Amniotic epithelial cell (primary cell): ENCODE results near the gene SLAMF6.

Experiments
- DNase-seq: peaks from one replicate; pipeline ENCODE4 v3.0.0-alpha.2; 2010; ENCODE audit warnings: low read depth

Gene SLAMF6

DNA sequence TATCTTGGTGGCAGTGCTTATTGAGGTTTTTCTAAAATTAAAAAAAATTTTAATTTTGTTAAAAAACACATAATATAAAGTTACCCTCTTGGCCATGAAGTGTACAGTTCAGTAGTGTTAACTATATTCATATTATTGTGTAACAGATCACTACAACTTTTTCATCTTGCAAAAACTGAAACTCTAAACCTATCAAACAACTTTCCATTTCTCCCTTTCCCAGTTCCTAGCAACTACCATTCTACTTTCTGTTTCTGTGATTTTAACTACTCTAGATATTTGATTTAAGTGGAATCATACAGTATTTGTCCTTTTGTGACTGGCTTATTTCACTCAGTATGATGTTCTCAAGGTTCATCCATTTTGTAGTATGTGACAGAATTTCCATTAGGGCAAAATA is 55.5 kb downstream of the SLAMF6 start:
- no peak for DNase-seq

DNA sequence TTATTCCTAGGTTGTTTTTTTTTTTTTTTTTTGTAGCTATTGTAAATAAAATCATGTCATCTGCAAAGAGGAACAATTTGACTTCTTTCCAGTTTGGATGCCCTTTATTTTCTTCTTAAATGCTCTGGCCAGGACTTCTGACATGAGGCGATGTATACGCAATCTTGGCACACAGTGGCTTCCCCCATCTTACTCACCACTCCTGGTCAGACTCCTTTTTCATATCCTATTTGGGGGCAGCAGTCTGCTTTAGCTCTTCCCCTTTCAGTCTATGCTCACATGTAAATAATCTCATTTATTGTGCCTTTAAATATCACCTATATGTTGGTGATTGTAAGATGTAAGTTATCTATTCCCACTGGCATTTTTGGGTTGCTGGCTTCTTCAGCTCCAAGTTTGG is 56.1 kb downstream of the SLAMF6 start:
- DNase-seq: no peak

DNA sequence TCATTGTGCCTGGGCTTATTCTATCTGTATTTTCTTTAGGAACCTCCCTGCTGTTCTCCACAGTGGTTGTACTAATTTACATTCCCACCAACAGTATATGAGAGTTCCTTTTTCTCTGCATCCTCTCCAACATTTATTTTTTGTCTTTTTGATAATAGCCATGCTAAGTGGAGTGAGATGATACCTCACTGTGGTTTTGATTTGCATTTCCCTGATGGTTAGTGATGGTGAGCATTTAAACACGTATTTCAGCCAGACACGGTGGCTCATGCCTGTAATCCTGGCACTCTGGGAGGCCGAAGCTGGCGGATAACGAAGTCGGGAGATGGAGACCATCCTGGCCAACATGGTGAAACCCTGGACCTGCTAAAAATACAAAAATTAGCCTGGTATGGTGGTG is 57.9 kb downstream of the SLAMF6 start:
- DNase-seq: no peak

DNA sequence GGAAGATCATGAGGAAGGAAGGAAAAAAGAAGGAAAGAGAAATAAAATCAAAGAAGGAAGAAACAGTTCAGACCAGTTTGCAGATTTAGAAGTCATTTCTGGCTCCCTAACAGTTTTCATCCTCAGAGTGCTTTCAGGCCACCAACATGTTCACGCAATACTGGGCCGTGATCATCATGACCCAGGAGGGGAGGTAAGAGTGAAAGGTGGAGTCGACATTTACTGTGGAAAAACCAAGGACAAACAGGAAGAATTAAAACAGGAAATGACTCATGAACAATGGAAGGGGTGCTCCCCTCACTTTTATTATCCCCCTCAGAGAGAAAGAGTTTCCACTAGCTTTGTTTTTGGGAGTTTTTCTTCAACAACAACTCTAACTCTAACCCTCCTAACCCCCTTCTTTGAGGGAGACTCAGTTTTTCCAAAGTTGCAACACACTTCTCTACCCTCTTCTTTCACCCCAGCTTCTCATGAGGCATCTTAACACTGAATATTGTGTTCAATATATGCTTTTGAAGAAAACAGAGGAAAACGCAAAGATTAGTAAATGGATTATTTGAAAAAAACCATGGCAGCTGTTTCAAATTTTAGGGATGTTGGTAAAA is 62.3 kb downstream of the SLAMF6 start:
- DNase-seq: no peak

DNA sequence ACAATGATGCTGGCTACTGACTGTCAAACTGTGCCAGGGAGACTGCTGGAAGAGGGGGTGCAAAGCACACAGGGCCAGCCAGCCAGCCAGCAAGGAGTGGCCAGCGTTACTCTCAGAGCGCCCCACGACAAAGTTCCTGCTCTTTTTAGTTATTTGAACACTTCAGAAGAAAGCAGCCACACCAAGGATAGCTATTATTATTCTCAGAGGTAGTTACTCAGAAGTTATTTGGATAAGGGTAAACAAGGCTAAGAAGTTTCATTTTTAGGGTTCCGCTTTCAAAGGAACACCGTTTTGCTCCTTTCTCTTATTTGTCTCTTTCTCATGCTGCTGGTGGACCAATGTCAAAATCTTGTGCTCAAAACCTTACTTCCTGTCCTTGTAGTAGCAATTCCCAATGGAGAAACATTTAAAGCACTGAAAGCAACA is 62.8 kb downstream of the SLAMF6 start:
- DNase-seq: no peak

DNA sequence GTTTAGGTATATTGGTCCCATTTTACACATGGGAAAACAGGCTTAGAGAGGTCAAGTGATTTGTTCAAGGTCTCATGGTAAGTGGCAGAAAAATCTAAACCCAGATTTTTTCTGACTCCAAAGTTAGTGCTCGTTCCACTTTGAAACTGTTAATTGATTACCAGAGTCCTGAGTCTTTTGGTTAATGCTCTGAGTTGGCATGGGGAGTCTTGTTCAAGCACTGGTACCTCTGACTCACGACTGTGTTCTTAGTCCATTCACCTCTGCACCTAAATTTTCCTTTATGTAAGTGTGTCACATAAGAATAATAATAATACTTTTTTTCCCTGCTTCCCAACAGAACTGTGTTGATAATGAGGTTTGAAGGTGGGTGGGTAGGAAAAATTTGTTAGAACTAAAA is 63.4 kb downstream of the SLAMF6 start:
- DNase-seq: no peak

DNA sequence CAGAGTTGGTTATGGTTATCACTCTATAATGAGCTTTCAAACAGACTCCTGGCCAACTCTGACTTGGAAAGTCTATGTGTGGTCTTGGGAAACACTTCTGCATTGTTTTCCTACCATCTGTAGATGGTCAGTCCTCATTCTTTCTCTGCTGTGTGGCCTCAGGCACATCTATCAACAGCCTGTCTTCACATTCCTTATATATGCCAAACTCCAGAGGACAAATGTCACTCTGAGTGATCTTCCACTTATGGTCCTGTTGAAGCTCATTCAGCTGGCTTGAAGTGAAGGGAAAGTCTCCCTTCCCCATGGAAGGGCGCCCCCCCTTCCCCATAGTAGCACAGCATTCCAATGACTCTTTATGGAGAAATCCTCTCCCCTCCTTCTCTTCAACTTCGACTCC is 64.0 kb downstream of the SLAMF6 start:
- DNase-seq: no peak

DNA sequence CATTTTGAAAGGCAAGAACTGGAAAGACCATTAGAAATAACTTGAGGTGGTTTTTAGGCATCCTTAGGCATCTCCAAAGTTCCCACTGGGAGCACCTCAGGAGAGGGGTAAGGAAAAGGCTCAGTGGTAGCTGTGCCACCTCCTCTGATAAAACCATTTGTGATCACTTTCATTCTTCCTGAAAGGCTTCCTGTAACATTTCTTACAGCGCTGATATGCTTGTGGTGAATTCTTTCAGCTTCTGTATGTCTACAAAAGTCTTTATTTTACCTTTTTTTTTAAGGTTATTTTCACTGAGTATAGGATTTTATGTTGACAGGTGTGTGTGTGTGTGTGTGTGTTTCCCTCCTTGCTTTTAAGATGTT is 67.9 kb downstream of the SLAMF6 start:
- DNase-seq: no peak

DNA sequence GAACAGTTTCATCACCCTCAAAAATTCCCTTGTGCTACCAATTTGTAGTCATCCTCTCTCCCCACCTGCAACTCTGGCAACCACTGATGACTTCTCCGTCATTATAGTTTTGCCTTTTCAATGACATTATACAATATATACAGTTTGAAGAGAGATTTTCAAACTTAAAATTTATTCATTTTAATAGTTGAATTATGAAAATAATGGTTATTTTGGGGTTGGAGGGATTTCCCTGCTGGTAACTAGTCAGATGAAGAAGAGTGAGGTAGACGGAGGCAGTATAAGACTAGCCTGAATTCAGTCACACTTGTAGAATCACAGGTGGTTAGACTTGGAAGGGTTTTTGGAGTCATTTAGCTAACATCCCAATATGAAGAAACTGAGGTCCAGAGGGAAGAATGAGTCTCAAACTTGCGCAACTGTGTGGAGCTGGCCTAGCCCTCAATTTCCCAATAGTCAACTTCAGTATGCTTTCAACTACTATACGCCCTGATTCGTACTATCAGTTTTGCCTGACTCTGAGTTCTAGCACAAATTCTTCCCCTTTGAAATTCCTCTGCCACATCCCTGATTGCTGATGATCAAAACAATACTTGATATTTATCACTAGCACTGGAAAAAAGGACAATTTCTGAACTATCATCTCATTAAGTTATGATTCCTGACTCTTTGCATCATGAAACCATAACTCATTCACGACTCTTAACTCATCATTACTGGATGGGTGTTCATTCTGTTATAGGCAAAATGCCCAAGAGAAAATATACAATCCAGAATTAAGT is 68.5 kb downstream of the SLAMF6 start:
- no peak for DNase-seq

DNA sequence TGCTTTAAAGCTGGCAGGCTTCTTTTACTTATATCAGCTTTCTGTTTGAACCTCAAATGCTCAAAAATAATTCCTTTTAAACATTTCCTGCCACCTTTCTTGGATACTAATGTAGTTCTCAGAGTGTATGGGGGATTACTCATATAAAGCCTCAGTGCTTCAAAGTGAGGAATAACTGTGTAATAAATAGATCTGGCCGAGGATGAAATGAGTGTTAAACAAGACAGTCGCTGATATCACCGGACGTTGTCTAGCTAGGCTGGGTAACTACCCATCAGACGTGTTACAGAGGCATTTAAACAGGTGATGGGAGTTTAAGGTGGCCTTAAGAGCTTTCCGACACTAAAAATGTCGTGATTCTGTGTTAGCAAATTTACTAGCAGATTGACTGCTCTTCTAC is 69.6 kb downstream of the SLAMF6 start:
- DNase-seq: no peak

DNA sequence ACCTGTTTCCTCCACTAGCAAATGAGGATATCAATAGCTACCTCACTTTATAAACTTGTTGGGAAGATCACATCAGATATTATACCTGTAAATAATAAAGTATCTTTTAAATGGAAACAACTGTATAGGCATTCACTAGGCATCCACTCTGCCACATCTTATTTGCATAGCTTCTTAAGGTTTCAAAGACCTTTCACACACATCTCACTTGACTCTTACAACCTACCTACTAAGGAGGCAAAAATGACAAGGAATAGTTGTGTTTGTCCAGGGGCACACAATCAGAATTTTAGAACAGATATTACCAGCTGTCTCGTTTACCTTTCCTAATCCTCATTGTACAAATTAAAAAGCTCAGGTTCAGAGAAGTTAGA is 71.2 kb downstream of the SLAMF6 start:
- no peak for DNase-seq

DNA sequence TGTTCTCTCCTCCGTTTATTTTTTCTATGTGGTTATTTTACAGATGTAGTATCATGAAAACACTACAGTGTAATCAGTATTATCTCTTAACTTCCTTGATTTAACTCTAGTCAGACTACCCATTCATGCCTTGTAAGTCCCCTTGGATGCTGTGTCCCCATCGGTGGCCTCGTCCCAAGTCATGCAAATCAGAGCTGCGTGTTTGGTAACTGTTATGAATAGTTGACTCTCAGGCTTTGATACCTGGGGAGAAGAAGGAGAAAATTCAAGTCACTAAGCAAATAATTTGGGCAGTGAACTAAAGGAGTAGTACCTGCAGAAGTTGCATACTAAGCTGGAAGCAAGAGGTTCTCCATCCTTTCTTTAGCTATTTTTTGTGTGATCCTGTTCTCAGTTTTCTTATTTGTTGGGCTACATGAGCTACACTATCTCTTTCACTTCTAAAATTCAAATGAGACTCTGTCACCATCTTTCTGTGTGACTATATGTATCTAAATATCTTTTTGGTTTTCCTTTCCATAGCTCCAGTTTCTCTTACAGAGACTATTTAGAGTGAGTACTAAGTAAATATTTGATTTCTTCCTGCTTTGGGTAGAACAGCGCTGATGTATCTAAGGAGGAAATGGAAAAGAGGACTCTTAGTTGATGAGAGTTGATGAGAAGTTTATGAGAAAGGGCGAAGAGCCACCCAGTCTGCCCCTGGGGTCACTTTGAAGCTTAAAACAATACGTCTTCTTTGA is 71.8 kb downstream of the SLAMF6 start:
- DNase-seq: no peak

DNA sequence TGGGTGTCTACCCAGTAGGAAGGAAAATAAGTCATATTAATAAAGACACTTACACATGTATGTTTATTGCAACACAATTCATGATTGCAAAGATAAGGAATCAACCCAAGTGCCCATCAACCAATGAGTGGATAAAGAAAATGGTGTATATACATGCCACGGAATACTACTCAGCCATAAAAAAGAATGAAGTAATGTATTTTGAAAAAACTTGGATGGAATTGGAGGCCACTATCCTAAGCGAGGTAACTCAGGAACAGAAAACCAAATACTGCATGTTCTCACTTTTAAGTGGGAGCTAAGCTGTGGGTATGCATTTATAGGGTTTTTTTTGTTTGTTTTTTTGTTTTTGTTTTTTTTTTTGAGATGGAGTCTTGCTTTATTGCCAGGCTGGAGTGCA is 73.6 kb downstream of the SLAMF6 start:
- no peak for DNase-seq

DNA sequence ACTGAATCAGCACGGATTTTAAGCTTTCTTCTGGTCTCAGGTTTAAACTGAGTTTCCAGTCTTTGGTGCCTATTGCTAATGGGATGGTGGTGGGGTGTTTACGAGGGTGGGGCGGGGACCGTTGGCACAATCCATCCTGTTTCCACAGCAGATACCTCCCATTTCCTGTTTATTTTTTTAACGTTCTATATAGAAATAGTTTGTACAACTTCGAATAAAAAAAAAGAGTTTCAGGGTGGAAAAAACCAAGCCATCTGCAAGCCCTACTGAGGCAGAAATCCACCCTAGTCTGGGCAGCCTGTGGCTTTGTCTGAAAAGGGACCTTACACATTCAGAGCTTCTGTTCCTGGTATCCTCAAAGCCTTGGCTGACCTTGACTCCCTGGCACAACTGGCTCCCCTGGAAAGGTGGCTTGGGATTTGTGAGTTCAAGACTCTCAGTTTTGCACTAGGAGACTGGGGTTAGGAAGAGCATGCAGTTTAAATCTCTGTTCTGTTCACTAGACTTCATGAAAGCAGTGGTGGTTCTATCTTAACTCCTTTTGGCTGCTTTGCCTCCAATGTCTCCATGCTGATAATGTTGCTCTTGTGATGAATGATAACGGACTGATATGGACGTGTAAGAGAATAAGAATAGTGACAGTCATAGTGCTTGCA is 76.0 kb downstream of the SLAMF6 start:
- DNase-seq: no peak

DNA sequence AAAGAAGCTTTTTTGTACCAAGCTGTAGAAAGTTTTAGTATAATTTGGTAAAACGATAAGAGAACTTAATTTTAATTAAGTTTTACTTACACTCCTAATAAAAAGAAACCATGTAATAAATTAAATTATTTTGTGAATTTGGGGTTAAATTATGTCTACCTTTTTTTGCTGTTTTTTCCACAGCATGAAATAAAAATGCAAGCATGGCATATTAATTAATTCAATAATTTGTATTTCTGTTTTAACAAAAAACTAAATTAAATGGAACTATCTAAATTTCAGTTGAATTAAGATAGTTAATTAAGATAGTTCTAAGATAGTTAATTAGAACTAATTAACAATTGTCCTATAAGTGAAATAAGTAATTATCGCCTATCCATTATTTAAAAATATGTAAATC is 83.3 kb downstream of the SLAMF6 start:
- DNase-seq: no peak

DNA sequence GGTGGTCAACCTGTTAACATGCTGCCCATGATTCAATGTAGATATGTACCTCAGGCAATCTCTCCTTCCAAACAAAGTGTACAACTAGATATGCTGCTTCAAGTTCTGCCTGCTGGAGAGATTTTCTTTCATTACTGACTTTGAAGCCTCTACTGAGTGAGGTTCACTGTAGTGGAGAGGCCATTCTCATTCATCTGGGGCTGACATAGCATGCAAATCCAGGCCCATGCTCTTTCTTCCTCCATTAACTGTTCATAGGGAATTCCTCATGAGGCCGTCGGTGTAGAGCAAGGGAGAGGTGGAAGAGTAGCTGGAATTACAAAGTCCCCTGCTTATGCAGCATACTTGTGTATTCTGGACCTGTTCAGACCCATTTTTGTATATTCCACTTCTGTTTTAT is 84.1 kb downstream of the SLAMF6 start:
- no peak for DNase-seq

DNA sequence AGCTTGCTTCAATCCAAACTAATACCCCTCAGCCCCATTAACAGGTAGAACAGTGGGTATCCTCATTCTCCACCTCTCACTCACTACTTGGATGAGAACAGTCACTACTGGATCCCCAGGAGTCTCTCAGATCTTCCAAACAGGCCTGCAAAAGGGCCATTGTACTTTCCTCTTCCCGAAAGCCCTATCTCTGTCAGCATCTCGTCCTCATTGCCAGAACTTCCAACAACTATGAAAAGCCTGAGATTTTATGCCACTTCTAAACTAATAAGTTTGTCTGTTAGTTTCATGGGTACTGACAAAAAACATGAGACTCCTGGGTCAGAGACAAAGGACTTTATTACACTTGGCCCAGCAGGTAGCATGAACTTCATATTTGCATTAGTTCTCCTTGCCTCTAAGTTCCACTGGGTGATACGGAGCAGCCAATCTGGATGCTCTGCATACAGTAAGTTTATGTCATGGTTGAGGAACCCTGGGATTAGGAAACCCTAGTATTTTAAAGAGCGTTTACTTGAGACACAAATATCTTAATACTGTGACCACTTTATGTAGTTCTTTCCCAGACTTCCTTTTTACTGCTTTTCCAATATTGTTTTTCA is 84.6 kb downstream of the SLAMF6 start:
- DNase-seq: no peak

DNA sequence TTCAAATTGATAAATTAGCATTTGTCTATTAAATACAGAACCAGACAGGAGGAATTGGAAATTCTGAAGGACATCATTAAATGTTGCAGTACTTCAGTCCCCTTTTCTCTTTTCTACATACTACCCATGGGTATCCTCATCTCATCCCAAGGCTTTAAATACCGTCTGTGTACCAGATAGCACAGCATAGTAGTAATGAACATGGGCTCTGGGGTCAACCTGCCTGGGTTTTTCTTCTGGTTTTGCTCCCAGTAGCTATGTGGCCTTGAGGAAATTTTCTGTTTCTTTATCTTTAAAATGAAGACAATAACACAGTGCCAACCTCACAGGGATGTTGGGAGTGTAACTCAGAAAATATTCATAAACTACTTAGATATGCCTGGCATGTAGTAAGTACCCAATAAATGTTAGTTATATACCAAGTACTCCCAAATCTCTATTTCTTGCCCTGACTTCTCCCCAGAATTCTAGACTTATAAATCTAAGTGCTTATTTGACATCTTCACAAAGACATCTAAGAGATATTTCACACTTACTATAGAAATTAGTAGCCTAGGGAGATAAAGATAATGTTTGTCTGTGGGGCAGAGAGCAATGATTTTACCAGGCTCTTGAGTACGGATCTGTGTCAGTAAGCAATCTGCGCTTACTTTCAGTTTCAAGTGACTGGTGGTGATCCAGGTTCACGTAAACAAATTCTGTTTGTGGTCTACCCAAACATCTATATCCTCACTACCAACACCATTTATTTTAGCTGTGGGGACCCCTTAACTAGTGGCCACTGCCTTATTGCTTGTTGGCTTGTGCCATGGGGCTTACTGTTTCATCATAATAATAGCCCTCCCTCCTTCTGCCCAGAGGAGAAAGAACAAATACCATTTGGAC is 85.4 kb downstream of the SLAMF6 start:
- no peak for DNase-seq

DNA sequence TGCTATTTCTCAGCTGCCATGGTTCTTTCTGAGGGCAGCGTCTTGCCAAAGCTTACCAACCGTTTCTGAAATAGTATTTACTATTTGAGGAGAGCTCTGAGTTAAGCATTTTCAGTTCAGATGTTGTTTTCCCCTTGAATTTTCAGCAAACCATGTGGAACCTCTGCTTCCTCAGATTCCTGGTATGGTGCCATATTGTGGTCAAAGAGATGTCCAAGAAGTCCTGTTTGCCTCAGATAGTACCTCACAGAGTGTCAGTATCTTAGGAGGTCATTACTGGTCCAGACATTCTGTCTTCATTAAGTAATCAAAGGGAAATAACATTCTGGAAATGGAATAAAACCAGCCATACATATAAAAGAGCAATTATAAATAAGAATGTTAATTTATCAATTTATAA is 86.1 kb downstream of the SLAMF6 start:
- DNase-seq: no peak
